ENCODE measurements around the gene RALGPS2.

The RALGPS2 gene

DNA sequence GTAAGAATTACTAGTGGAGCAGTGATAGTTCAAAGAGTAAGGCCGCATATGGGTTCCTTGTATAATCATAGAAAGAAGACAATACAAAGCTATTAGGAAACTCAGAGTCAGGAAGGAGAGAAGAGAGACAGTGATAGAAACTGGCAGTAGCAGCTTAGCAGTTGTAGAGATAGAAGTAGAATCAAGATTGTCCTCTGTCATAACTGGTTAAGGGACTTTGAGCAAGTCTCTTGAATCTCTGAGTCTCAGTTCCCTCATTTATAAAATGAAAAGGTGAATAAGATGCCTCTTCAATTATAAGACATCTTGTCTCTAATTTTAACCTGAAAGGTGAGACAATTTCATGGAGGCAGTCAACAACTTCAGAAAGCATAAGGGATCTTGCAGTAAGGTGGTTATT lies 6.5 kb upstream of the RALGPS2 start:
- no peak overlapping the region for H3K18ac ChIP-seq (ENCODE audit: low read length)

DNA sequence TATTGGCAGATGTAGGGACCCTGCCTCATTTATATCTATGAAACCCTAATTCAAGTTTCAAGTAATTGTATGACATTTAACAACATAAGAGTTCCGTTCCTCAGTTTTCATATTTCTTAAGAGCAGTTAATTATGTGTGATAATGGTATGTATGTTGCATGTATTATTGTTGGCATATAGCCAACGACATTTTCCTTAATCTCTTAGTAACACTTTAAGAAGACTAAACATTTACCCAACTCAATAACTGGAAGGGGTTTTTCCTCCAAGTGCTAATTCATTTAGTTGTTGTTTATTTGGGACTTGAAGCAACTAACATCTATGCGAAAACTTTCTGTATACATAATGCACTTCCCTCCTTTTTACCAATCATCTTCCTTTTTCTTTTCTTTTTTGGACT lies 1.5 kb upstream of the RALGPS2 start:
- no peaks in the 10 kb centered on the region for H3K9me3 ChIP-seq (replicated peaks in 1 of 2; ENCODE audit: control insufficient read depth in 2 of 2, insufficient read depth in 1 of 2, low read depth in 1 of 2, low read length in 2 of 2)
- H3K23ac ChIP-seq (ENCODE audit: low read depth, low read length, poor library complexity): no peak overlapping the region
- no peak overlapping the region for H2BK12ac ChIP-seq (ENCODE audit: low read length)
- no peak for DNase-seq (ENCODE audit: low spot score)
- no peak overlapping the region for H2AK5ac ChIP-seq (ENCODE audit: low read depth, low read length)
- no peak overlapping the region for H4K91ac ChIP-seq (ENCODE audit: low read depth, low read length, poor library complexity)
- no CpG with 5 or more reads among the region's 3 CpGs for whole genome bisulfite sequencing, 2 donors (ENCODE audit: extremely low coverage in 2 of 2, insufficient read length in 2 of 2, insufficient replicate concordance in 1 of 2)
- peaks cover 0 to 7% of the 10 kb centered on the region in 2 donors for H3K4me1 ChIP-seq (ENCODE audit: control insufficient read depth in 2 of 2, insufficient read depth in 1 of 2, low read depth in 1 of 2, low read length in 2 of 2)
- no peak overlapping the region for H2BK5ac ChIP-seq (ENCODE audit: low read length)
- H3K9ac ChIP-seq (ENCODE audit: low read depth, low read length, poor library complexity): no peak overlapping the region
- no peaks in the 10 kb centered on the region for H3K79me1 ChIP-seq (ENCODE audit: low read depth, low read length)
- H3K36me3 ChIP-seq (replicated peaks in 1 of 2; ENCODE audit: control insufficient read depth in 2 of 2, insufficient read depth in 2 of 2, low read length in 2 of 2): no peaks in the 10 kb centered on the region
- no peaks in the 10 kb centered on the region for H3K27me3 ChIP-seq (ENCODE audit: control insufficient read depth in 3 of 3, insufficient read depth in 3 of 3, low read depth in 1 of 3, low read length in 3 of 3)
- H3K4me2 ChIP-seq (ENCODE audit: insufficient read depth, low read length, poor library complexity, severe bottlenecking): no peak overlapping the region
- H2AFZ ChIP-seq (ENCODE audit: low read length): no peak overlapping the region
- H3K27ac ChIP-seq (replicated peaks; ENCODE audit: low read length): no peak overlapping the region
- H3K14ac ChIP-seq (ENCODE audit: low read length): no peak overlapping the region
- H3K18ac ChIP-seq (ENCODE audit: low read length): no peak overlapping the region
- H3K4me3 ChIP-seq (ENCODE audit: low read length in 2 of 2): no peak overlapping the region
- no peak overlapping the region for H2BK15ac ChIP-seq (ENCODE audit: low read length)
- H4K8ac ChIP-seq (ENCODE audit: low read depth, low read length): no peak overlapping the region
- no peak overlapping the region for H2BK120ac ChIP-seq (ENCODE audit: low read depth, low read length)
- no peak overlapping the region for H3K4ac ChIP-seq (ENCODE audit: low read length)

More for the DNA sequence above, 6.5 kb upstream of the RALGPS2 start:
- H2AFZ ChIP-seq (ENCODE audit: low read length): no peak overlapping the region
- H3K9ac ChIP-seq (ENCODE audit: low read depth, low read length, poor library complexity): no peak overlapping the region
- H3K27me3 ChIP-seq (ENCODE audit: control insufficient read depth in 3 of 3, insufficient read depth in 3 of 3, low read depth in 1 of 3, low read length in 3 of 3): peaks cover 0 to 14% (median 0%) of the 10 kb centered on the region in 3 experiments
- no peak overlapping the region for H3K14ac ChIP-seq (ENCODE audit: low read length)
- H3K27ac ChIP-seq (replicated peaks; ENCODE audit: low read length): no peak overlapping the region
- H3K4me3 ChIP-seq (ENCODE audit: low read length in 2 of 2): no peak overlapping the region
- no peaks in the 10 kb centered on the region for H3K36me3 ChIP-seq (replicated peaks in 1 of 2; ENCODE audit: control insufficient read depth in 2 of 2, insufficient read depth in 2 of 2, low read length in 2 of 2)
- no peak overlapping the region for H2BK15ac ChIP-seq (ENCODE audit: low read length)
- H3K4me1 ChIP-seq (ENCODE audit: control insufficient read depth in 2 of 2, insufficient read depth in 1 of 2, low read depth in 1 of 2, low read length in 2 of 2): no peaks in the 10 kb centered on the region
- H3K4ac ChIP-seq (ENCODE audit: low read length): no peak overlapping the region
- no CpG with 5 or more reads among the region's 1 CpG for WGBS, 2 donors (ENCODE audit: extremely low coverage in 2 of 2, insufficient read length in 2 of 2, insufficient replicate concordance in 1 of 2)
- H4K91ac ChIP-seq (ENCODE audit: low read depth, low read length, poor library complexity): no peak overlapping the region
- H2BK120ac ChIP-seq (ENCODE audit: low read depth, low read length): no peak overlapping the region
- no peak overlapping the region for H2BK5ac ChIP-seq (ENCODE audit: low read length)
- H2BK12ac ChIP-seq (ENCODE audit: low read length): no peak overlapping the region
- H3K9me3 ChIP-seq (replicated peaks in 1 of 2; ENCODE audit: control insufficient read depth in 2 of 2, insufficient read depth in 1 of 2, low read depth in 1 of 2, low read length in 2 of 2): no peaks in the 10 kb centered on the region
- no peak overlapping the region for H2AK5ac ChIP-seq (ENCODE audit: low read depth, low read length)
- no peak overlapping the region for H4K8ac ChIP-seq (ENCODE audit: low read depth, low read length)
- H3K79me1 ChIP-seq (ENCODE audit: low read depth, low read length): no peaks in the 10 kb centered on the region
- no peak overlapping the region for H3K4me2 ChIP-seq (ENCODE audit: insufficient read depth, low read length, poor library complexity, severe bottlenecking)
- no peak for DNase-seq (ENCODE audit: low spot score)
- no peak overlapping the region for H3K23ac ChIP-seq (ENCODE audit: low read depth, low read length, poor library complexity)

- no peak overlapping the region for H4K91ac ChIP-seq (ENCODE audit: low read depth, low read length, poor library complexity)
- WGBS, 2 donors (ENCODE audit: extremely low coverage in 2 of 2, insufficient read length in 2 of 2, insufficient replicate concordance in 1 of 2): no CpG with 5 or more reads among the region's 5 CpGs
- no peak overlapping the region for H3K4ac ChIP-seq (ENCODE audit: low read length)
- H2BK15ac ChIP-seq (ENCODE audit: low read length): peak overlapping the region; percentile 64
- no peaks in the 10 kb centered on the region for H3K36me3 ChIP-seq (replicated peaks in 1 of 2; ENCODE audit: control insufficient read depth in 2 of 2, insufficient read depth in 2 of 2, low read length in 2 of 2)
- H3K9ac ChIP-seq (ENCODE audit: low read depth, low read length, poor library complexity): no peak overlapping the region
- H4K8ac ChIP-seq (ENCODE audit: low read depth, low read length): no peak overlapping the region
- peak overlapping the region; percentile 98 for H2AFZ ChIP-seq (ENCODE audit: low read length)
- H3K9me3 ChIP-seq (replicated peaks in 1 of 2; ENCODE audit: control insufficient read depth in 2 of 2, insufficient read depth in 1 of 2, low read depth in 1 of 2, low read length in 2 of 2): no peaks in the 10 kb centered on the region
- peak; percentile 8 for DNase-seq (ENCODE audit: low spot score)
- H2BK5ac ChIP-seq (ENCODE audit: low read length): no peak overlapping the region
- peak overlapping the region; percentile 87 for H2BK120ac ChIP-seq (ENCODE audit: low read depth, low read length)
- no peaks in the 10 kb centered on the region for H3K79me1 ChIP-seq (ENCODE audit: low read depth, low read length)
- H2BK12ac ChIP-seq (ENCODE audit: low read length): no peak overlapping the region
- H3K4me3 ChIP-seq (ENCODE audit: low read length in 2 of 2): peak overlapping the region; percentile 71 to 79
- H3K23ac ChIP-seq (ENCODE audit: low read depth, low read length, poor library complexity): no peak overlapping the region
- peaks cover 0 to 7% of the 10 kb centered on the region in 2 donors for H3K4me1 ChIP-seq (ENCODE audit: control insufficient read depth in 2 of 2, insufficient read depth in 1 of 2, low read depth in 1 of 2, low read length in 2 of 2)
- peak overlapping the region; percentile 91 for H3K18ac ChIP-seq (ENCODE audit: low read length)
- no peak overlapping the region for H3K27ac ChIP-seq (replicated peaks; ENCODE audit: low read length)
- H3K27me3 ChIP-seq (ENCODE audit: control insufficient read depth in 3 of 3, insufficient read depth in 3 of 3, low read depth in 1 of 3, low read length in 3 of 3): no peaks in the 10 kb centered on the region
- no peak overlapping the region for H2AK5ac ChIP-seq (ENCODE audit: low read depth, low read length)
- H3K4me2 ChIP-seq (ENCODE audit: insufficient read depth, low read length, poor library complexity, severe bottlenecking): peak overlapping the region; percentile 51
- no peak overlapping the region for H3K14ac ChIP-seq (ENCODE audit: low read length)
These were observed 692 bp upstream of the RALGPS2 start for GRCh38 chr1:178724376-178724727.

DNA sequence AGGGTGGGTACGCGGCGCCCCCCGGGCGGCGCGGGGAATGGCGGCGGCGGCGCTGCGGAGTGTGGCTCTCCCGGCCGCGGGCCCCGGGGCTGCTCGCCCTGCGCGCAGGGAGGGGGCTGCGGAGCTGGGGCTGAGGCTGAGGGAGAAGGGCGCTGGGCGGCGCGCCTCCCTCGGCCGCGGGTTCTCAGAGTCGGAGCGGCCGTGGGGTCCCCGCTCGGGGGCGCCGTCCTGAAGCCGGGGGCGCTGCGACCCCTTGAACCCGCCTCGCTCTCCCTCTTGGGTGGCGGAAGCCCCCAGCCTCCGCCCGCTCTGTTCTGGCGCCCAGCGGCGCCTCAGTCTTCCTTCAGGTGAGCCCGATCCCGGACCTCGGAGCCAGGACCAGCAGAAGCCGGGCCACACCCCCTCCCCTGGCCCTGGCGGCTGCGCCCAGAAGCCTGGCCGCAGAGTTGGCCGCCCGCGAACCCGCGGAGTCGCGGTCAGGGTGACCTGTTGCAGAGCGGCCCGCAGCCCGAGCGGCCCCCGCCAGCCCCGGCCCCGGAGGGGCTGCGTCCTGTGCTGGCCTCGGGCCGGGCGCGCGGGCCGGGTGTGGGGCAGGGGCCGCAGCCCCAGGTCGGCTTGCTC lies 532 bp downstream of the RALGPS2 start:
- H3K4ac ChIP-seq (ENCODE audit: low read length): no peak overlapping the region
- WGBS, 2 donors (ENCODE audit: extremely low coverage in 2 of 2, insufficient read length in 2 of 2, insufficient replicate concordance in 1 of 2): no CpG with 5 or more reads among the region's 75 CpGs
- H4K8ac ChIP-seq (ENCODE audit: low read depth, low read length): no peak overlapping the region
- peak overlapping the region; percentile 70 for H2AK5ac ChIP-seq (ENCODE audit: low read depth, low read length)
- no peak overlapping the region for H3K14ac ChIP-seq (ENCODE audit: low read length)
- H3K79me1 ChIP-seq (ENCODE audit: low read depth, low read length): no peaks in the 10 kb centered on the region
- peak overlapping the region; percentile 96 for H3K23ac ChIP-seq (ENCODE audit: low read depth, low read length, poor library complexity)
- H2AFZ ChIP-seq (ENCODE audit: low read length): peak overlapping the region; percentile 98
- H4K91ac ChIP-seq (ENCODE audit: low read depth, low read length, poor library complexity): no peak overlapping the region
- no peaks in the 10 kb centered on the region for H3K36me3 ChIP-seq (replicated peaks in 1 of 2; ENCODE audit: control insufficient read depth in 2 of 2, insufficient read depth in 2 of 2, low read length in 2 of 2)
- H3K9ac ChIP-seq (ENCODE audit: low read depth, low read length, poor library complexity): peak overlapping the region; percentile 94
- H3K27me3 ChIP-seq (ENCODE audit: control insufficient read depth in 3 of 3, insufficient read depth in 3 of 3, low read depth in 1 of 3, low read length in 3 of 3): no peaks in the 10 kb centered on the region
- peaks cover 0 to 7% of the 10 kb centered on the region in 2 donors for H3K4me1 ChIP-seq (ENCODE audit: control insufficient read depth in 2 of 2, insufficient read depth in 1 of 2, low read depth in 1 of 2, low read length in 2 of 2)
- H2BK120ac ChIP-seq (ENCODE audit: low read depth, low read length): peak overlapping the region; percentile 87
- H3K4me2 ChIP-seq (ENCODE audit: insufficient read depth, low read length, poor library complexity, severe bottlenecking): peak overlapping the region; percentile 57
- no peaks in the 10 kb centered on the region for H3K9me3 ChIP-seq (replicated peaks in 1 of 2; ENCODE audit: control insufficient read depth in 2 of 2, insufficient read depth in 1 of 2, low read depth in 1 of 2, low read length in 2 of 2)
- peak; percentile 56 for DNase-seq (ENCODE audit: low spot score)
- H2BK12ac ChIP-seq (ENCODE audit: low read length): peak overlapping the region; percentile 41
- H3K27ac ChIP-seq (replicated peaks; ENCODE audit: low read length): peak overlapping the region; percentile 89
- H2BK5ac ChIP-seq (ENCODE audit: low read length): peak overlapping the region; percentile 94
- H3K18ac ChIP-seq (ENCODE audit: low read length): peak overlapping the region; percentile 97
- no peak overlapping the region for H2BK15ac ChIP-seq (ENCODE audit: low read length)
- peak overlapping the region; percentile 71 to 96 for H3K4me3 ChIP-seq (ENCODE audit: low read length in 2 of 2)
